HG03175 (cell line): Measurements from ENCODE around the gene TSC22D2.

Experiments
- ATAC-seq: cut with Tn5 transposase; IDR thresholded peaks from one replicate; pipeline ENCODE4 v1.9.1; 2021; ENCODE audit warnings: mild to moderate bottlenecking, moderate library complexity; ENCODE audit not compliant: unreplicated experiment

Gene TSC22D2

GRCh38 chr3:150384296-150385212 lies 23.5 kb upstream of the TSC22D2 start:
- peak; percentile 99 for ATAC-seq

- peak; percentile 28 for ATAC-seq
Measured at GRCh38 chr3:150385296-150386242, 22.5 kb upstream of the TSC22D2 start.

DNA sequence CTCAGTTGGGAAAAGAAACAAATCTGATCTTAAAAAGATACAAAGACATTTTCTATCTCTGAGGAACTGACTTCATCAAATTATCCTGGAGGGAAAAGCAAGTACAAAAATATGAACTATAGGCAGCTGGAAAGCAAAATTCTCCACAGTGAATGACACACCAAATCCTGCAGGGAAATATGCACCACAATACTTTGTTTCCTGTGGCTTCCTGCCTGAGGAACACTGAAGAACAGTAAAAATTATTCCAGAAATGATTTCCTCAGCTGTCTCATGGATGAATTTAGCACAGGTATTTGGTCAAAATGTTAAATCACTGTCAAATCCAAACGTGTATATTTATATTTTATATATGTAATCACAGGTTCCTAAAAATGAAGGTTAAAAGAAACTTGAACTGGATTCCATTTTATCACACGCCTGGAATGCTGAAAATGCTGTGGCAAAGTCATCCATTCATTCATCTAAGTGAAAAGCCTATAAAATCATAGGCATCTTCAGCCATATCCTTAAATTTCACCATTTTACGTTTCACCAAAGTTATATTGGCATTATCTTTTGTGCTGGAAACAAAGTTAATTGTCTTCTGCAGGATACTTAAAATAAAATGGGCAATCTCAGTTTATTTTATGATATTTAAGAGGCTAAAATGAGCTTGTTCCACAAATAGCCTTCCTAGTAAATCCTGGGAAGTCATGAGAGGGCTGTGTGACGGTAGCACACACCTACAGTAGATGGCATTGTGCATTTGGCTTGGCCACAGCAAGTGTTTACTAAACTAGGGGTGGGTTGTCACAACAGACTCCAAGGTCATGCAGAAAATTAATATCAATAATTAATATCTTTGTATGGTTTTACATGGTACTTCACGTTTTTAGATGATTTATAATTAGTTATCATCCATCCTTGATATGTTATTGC lies 19.3 kb upstream of the TSC22D2 start:
- no peak for ATAC-seq

DNA sequence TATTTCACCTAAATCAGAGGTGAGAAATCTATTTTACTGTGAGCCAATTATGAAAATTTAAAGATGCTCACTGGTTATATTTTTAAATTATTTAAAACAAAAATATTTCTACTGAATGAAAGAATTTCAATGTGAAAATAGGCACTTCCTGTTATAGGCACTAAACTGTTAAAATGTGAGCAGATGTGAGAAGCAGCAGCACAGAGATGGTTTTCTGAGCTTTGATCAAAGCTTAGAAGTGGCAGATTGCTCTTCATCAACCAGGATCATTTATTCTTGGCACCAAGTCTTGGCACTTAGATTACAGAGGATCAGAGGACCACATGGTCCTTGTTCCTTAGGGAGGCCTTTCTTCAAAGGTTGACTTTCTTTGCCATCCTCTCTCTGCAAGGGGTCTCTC lies 18.0 kb upstream of the TSC22D2 start:
- ATAC-seq = no peak

- no peak for ATAC-seq
Measured at GRCh38 chr3:150391161-150391560, 16.9 kb upstream of the TSC22D2 start.

DNA sequence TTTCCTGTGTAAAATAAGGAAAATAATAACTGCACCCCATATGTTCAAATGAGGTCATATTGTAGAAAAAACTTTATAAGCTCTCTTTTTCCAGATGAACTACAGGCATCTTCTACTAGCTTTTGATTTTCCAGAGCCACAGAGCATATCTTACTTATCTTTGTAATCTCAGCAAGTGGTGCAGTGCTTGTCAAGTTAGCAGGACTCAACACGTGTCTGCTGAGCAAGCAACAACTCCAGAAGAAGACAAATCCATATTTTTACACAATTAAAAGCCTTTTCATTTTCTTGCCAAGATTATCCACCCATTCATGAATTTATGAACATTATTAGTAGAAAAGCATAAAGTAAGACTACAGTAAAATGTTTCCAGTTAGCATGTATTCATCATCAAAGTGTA lies 14.4 kb upstream of the TSC22D2 start:
- no peak for ATAC-seq

DNA sequence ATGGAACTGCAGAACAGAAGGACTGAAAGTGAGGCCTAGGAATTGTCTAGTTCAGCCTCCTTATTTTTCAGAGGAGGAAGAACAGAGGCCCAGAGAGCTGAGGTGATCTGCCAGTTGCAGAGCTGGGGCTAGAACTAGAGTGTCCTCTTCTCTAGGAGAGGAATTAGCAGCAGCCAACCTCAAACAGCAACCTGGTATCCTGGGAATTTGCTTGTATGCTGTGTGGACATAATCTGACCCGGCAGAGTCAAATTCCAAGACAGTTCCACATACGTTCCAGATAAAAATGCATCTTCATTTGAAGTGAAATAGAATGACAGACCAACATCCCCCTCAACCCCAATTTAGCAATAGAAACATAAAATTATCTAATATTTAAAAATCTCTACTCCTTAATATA lies 13.5 kb upstream of the TSC22D2 start:
- ATAC-seq = no peak

DNA sequence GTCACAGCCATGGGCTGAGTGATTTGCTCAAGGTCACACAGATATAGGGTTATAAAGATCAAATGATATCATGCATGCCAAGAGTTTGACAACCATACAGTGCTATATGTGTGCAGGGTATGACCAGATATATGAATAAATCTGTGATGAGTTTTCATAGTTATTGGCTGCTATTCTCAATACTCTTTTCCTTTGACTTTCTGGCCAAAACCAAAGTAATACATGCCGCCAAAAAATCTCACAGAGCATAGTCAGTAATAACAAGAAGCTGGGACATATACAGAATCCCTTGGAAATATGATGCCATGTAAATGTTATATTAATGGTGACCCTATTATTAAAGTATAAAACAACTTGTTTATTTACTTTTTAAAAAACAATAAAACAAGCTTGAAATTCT lies 11.6 kb upstream of the TSC22D2 start:
- no peak for ATAC-seq

GRCh38 chr3:150396956-150397550 lies 11.0 kb upstream of the TSC22D2 start:
- ATAC-seq = no peak

GRCh38 chr3:150399060-150399459 lies 9.0 kb upstream of the TSC22D2 start:
- ATAC-seq = no peak

GRCh38 chr3:150401285-150401684 lies 6.8 kb upstream of the TSC22D2 start:
- ATAC-seq = no peak

GRCh38 chr3:150402217-150402616 lies 5.9 kb upstream of the TSC22D2 start:
- ATAC-seq = no peak

DNA sequence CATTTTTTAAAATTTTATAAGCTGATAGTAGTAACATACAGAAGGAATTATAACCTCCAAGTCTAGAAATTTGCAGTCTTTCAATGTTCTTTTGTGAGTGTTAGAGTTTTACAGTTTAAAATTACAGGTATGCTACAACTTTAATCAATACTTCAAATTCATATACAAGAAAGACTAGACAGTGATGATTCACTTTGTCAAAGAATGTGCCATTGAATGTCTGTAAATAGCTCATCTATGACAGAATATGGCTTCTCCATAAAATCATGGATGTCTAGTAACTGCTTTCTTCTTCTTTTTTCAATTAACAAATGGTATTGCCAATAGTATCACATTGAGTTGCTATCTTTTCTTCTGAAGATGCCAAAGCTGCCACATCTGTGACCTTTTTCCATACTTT lies 4.1 kb upstream of the TSC22D2 start:
- no peak for ATAC-seq

DNA sequence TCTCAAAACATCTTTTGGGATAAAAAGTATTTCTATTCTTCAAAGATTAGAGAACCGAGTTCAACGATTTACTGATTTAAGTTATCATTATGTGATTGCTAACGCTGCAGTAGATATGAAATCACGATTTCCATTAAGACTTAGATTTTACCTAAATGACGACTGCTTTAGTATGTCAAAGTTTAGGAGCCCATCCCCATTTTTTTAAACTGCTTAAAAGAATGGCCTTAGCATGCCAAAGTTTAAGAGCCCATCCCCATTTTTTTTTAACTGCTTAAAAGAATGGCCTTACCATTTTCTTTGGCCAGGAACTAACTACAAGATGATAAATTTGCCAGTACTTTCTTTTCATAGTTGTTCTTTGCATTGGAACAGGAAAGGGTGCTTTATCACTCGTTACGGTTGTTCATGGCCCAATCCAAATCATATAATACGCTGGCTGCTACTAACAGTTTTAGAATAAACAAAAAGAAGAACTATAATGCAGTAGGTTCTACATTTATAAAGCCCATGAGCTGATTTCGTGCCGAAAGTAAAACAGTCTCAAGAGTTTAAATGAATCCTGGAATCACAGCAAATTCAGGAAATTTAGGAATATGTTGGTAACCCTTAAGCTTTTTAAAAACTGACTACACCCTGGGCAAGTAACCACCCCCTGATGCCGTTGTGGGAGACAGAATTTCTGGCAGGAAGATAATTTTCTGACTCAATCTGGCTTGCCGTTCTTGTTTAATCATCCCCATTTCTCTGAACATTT lies 869 bp upstream of the TSC22D2 start:
- ATAC-seq = no peak

DNA sequence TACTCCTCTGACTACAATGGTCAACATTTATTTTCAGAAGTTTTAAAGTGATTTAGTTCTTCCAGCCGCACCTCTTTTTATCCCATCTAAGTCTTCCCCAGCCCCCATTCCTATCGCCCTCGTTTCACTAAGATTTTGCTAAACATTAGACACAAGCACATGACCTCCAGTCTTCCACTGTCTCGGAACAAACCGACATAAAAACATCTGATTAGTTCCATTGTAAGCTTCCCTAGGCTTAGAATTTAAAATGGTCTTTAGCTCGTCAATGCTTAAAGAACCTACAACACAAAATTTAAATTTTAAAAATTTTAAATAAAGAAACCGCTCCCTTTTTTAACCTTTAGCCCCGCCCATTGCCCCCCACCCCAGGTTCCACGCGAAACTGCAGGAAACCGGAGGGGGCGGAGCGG lies 284 bp upstream of the TSC22D2 start:
- ATAC-seq = peak; percentile 7

- no peak for ATAC-seq
Measured at GRCh38 chr3:150409125-150409511, 1.0 kb downstream of the TSC22D2 start.

GRCh38 chr3:150409512-150410310 lies 1.6 kb downstream of the TSC22D2 start:
- peak; percentile 28 for ATAC-seq

- no peak for ATAC-seq
Measured at GRCh38 chr3:150410311-150411105, 2.4 kb downstream of the TSC22D2 start.
